ENCODE measurements around the gene SGK2. TPM values are rescaled to one million over a fixed set of nuclear protein-coding genes. Genes with fewer than 3 reads are reported as not detected.

SGK2 gene
- total RNA-seq, 1 donor from 2014 or later, result 10.5 TPM

- Mint-ChIP-seq H3K27ac (no peak overlapping the region), H3K9me3 (peaks cover 9% of the 10 kb centered on the region), H3K36me3 (peaks cover 2% of the 10 kb centered on the region), H3K4me3 (no peak overlapping the region), H3K4me1 (no peaks in the 10 kb centered on the region), H3K27me3 (ENCODE audit: low read depth) (no peaks in the 10 kb centered on the region)
- no peak for DNase-seq (ENCODE audit: low spot score in 2 of 2, unreplicated experiment in 2 of 2)
- no peak for TF ChIP-seq CTCF (IDR thresholded peaks at IDR 0.05; ENCODE audit: unreplicated experiment)
Measured at GRCh38 chr20:43529051-43529450, 29.8 kb upstream of the SGK2 start.

- no peak overlapping the region for H3K27ac Mint-ChIP-seq
- no peak overlapping the region for H3K4me3 Mint-ChIP-seq
- peaks cover 3% of the 10 kb centered on the region for H3K9me3 Mint-ChIP-seq
Measured at GRCh38 chr20:43529457-43530153, 29.2 kb upstream of the SGK2 start.

GRCh38 chr20:43530321-43531090 lies 28.3 kb upstream of the SGK2 start:
- no peak for DNase-seq (ENCODE audit: low spot score in 2 of 2, unreplicated experiment in 2 of 2)
- Mint-ChIP-seq H3K9me3 (no peaks in the 10 kb centered on the region), H3K4me1 (no peaks in the 10 kb centered on the region), H3K4me3 (no peak overlapping the region), H3K27ac (no peak overlapping the region), H3K36me3 (no peaks in the 10 kb centered on the region), H3K27me3 (ENCODE audit: low read depth) (no peaks in the 10 kb centered on the region)
- no peak for TF ChIP-seq CTCF (IDR thresholded peaks at IDR 0.05; ENCODE audit: unreplicated experiment)

More at GRCh38 chr20:43529457-43530153, 29.2 kb upstream of the SGK2 start:
- Mint-ChIP-seq H3K36me3 (no peaks in the 10 kb centered on the region), H3K27me3 (ENCODE audit: low read depth) (no peaks in the 10 kb centered on the region), H3K4me1 (no peaks in the 10 kb centered on the region)
- TF ChIP-seq CTCF (IDR thresholded peaks at IDR 0.05; ENCODE audit: unreplicated experiment), result no peak
- no peak for DNase-seq (ENCODE audit: low spot score in 2 of 2, unreplicated experiment in 2 of 2)

- Mint-ChIP-seq H3K9me3 (no peaks in the 10 kb centered on the region), H3K4me1 (no peaks in the 10 kb centered on the region), H3K27me3 (ENCODE audit: low read depth) (no peaks in the 10 kb centered on the region), H3K4me3 (no peak overlapping the region), H3K27ac (no peak overlapping the region), H3K36me3 (no peaks in the 10 kb centered on the region)
- no peak for TF ChIP-seq CTCF (IDR thresholded peaks at IDR 0.05; ENCODE audit: unreplicated experiment)
- DNase-seq (ENCODE audit: low spot score in 2 of 2, unreplicated experiment in 2 of 2), result no peak
Measured at GRCh38 chr20:43531091-43531443, 27.8 kb upstream of the SGK2 start.

GRCh38 chr20:43532416-43533055 lies 26.3 kb upstream of the SGK2 start:
- H3K4me1 Mint-ChIP-seq, result no peaks in the 10 kb centered on the region
- peaks cover 2% of the 10 kb centered on the region for H3K36me3 Mint-ChIP-seq
- no peak for TF ChIP-seq CTCF (IDR thresholded peaks at IDR 0.05; ENCODE audit: unreplicated experiment)
- no peak overlapping the region for H3K27ac Mint-ChIP-seq
- no peak overlapping the region for H3K4me3 Mint-ChIP-seq
- no peaks in the 10 kb centered on the region for H3K9me3 Mint-ChIP-seq
- H3K27me3 Mint-ChIP-seq (ENCODE audit: low read depth), result no peaks in the 10 kb centered on the region
- no peak for DNase-seq (ENCODE audit: low spot score in 2 of 2, unreplicated experiment in 2 of 2)

All from mesothelial cell of epicardium (in vitro differentiated cells).